Ishikawa (cell line): ENCODE results near the gene RAPGEF4.

Experiments
- CEBPB ChIP-seq: IDR thresholded peaks from 2 replicates; pipeline ENCODE4 v1.6.1; 2012
- CREB1 ChIP-seq: IDR thresholded peaks from 2 replicates; pipeline ENCODE4 v1.6.1; 2012; ENCODE audit warnings: low read depth
- EGR1 ChIP-seq: IDR thresholded peaks from 2 replicates; pipeline ENCODE4 v1.6.1; 2012
- EP300 ChIP-seq: IDR thresholded peaks from 2 replicates; pipeline ENCODE4 v1.6.1; 2012; ENCODE audit warnings: borderline replicate concordance
- FOXM1 ChIP-seq: IDR thresholded peaks from 2 replicates; pipeline ENCODE4 v1.6.1; 2012; ENCODE audit warnings: low read depth, borderline replicate concordance
- NFIC ChIP-seq: IDR thresholded peaks from 2 replicates; pipeline ENCODE4 v1.6.1; 2012
- RAD21 ChIP-seq: IDR thresholded peaks from 2 replicates; pipeline ENCODE4 v1.6.1; 2012; ENCODE audit warnings: low read depth
- TAF1 ChIP-seq: IDR thresholded peaks from 2 replicates; pipeline ENCODE4 v1.6.1; 2012; ENCODE audit warnings: low read depth, mild to moderate bottlenecking
- TCF12 ChIP-seq: IDR thresholded peaks from 2 replicates; pipeline ENCODE4 v1.6.1; 2012; ENCODE audit warnings: low read depth
- TEAD4 ChIP-seq: IDR thresholded peaks from 2 replicates; pipeline ENCODE4 v1.6.1; 2012
- YY1 ChIP-seq: IDR thresholded peaks from 2 replicates; pipeline ENCODE4 v1.6.1; 2012; ENCODE audit warnings: low read depth
- ZBTB7A ChIP-seq: IDR thresholded peaks from 2 replicates; pipeline ENCODE4 v1.6.1; 2012; ENCODE audit warnings: low read depth
- TF ChIP-seq, protein P1 (sequence below): IDR thresholded peaks from 2 replicates; pipeline ENCODE4 v1.6.1; 2012; ENCODE audit warnings: low read depth, mild to moderate bottlenecking
- TF ChIP-seq, protein P2 (sequence below): IDR thresholded peaks from 2 replicates; pipeline ENCODE4 v1.6.1; 2012
- TF ChIP-seq, protein P3 (sequence below): IDR thresholded peaks from 2 replicates; pipeline ENCODE4 v1.6.1; 2012

RAPGEF4 gene

DNA sequence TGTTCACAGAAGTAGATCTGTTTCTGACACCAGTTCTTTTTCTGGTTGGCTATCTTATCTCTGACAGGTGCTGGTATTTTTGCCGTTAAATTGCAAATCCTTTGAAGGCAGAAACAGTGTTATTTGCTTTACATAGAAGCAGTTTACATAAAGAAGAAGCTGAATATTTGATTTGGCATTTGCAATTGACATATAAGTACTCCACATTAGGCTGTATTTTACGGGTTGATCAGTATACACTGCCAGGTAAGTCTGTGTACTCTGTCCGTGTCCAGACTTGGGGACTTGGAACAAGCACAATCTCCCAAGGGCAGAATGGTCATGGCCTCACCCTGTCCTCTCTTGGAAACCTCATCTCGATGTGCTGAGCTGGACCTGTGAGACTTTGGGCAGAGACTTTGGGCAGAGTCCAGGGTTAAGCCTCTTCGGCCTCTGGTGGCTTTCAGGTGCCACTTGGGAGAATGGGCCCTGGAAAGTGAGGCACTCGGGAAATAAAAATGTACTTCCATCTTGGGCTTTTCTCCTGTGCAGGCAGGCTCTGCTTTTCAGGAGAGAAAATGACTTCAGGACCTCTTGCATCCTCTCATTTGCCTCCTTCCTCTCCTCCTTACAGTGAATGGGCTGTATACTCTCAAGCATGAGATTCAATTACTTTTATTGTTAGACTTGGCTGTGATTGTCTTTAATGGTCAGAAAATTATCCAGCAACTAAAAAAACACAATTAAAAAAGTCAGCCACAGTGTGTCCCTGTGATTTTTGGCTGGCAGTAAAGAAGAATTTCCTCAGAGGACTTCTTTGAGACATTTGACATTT lies 108.5 kb downstream of the RAPGEF4 start:
- TF ChIP-seq YY1: no peak
- TF ChIP-seq TAF1: no peak
- no peak for TF ChIP-seq RAD21
- TF ChIP-seq, protein P1, sequence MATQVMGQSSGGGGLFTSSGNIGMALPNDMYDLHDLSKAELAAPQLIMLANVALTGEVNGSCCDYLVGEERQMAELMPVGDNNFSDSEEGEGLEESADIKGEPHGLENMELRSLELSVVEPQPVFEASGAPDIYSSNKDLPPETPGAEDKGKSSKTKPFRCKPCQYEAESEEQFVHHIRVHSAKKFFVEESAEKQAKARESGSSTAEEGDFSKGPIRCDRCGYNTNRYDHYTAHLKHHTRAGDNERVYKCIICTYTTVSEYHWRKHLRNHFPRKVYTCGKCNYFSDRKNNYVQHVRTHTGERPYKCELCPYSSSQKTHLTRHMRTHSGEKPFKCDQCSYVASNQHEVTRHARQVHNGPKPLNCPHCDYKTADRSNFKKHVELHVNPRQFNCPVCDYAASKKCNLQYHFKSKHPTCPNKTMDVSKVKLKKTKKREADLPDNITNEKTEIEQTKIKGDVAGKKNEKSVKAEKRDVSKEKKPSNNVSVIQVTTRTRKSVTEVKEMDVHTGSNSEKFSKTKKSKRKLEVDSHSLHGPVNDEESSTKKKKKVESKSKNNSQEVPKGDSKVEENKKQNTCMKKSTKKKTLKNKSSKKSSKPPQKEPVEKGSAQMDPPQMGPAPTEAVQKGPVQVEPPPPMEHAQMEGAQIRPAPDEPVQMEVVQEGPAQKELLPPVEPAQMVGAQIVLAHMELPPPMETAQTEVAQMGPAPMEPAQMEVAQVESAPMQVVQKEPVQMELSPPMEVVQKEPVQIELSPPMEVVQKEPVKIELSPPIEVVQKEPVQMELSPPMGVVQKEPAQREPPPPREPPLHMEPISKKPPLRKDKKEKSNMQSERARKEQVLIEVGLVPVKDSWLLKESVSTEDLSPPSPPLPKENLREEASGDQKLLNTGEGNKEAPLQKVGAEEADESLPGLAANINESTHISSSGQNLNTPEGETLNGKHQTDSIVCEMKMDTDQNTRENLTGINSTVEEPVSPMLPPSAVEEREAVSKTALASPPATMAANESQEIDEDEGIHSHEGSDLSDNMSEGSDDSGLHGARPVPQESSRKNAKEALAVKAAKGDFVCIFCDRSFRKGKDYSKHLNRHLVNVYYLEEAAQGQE: no peak
- TF ChIP-seq TEAD4: no peak
- TF ChIP-seq NFIC: no peak
- no peak for TF ChIP-seq CEBPB
- TF ChIP-seq, protein P2, sequence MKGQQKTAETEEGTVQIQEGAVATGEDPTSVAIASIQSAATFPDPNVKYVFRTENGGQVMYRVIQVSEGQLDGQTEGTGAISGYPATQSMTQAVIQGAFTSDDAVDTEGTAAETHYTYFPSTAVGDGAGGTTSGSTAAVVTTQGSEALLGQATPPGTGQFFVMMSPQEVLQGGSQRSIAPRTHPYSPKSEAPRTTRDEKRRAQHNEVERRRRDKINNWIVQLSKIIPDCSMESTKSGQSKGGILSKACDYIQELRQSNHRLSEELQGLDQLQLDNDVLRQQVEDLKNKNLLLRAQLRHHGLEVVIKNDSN: no peak
- no peak for TF ChIP-seq FOXM1
- TF ChIP-seq ZBTB7A: no peak
- no peak for TF ChIP-seq EGR1
- no peak for TF ChIP-seq EP300

DNA sequence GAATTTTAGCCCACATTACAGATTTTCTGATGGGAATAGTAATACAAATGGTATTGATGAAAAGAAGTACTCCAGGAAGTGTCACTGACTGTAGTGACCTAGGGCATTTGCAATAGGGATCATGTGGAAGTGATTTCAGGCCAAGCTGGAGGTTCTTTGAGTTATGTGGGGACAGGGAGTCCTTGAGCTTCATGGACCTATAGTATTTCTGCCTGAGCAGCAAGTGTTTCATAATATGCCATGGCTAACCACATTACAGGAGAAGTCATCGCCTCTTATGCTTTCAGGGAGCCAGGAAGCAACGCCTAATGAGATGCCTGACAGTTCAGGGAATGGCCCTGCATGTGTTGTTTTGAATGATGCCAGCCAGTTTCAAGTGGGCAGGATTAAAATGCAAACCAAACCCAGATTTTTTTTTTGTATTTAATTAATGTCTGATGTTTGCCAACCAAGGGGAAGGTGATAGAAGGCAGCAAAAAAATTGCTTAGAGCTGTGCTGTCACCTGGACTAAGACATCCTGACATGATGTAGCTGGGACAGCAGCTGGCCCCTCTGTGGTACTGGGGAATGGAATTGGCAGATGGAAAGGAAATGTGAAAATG lies 109.5 kb downstream of the RAPGEF4 start:
- no peak for TF ChIP-seq CEBPB
- TF ChIP-seq TEAD4: no peak
- TF ChIP-seq, protein P3, sequence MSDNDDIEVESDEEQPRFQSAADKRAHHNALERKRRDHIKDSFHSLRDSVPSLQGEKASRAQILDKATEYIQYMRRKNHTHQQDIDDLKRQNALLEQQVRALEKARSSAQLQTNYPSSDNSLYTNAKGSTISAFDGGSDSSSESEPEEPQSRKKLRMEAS: no peak
- TF ChIP-seq, protein P2: no peak
- TF ChIP-seq, protein P1: no peak
- no peak for TF ChIP-seq TCF12
- no peak for TF ChIP-seq YY1
- no peak for TF ChIP-seq ZBTB7A
- TF ChIP-seq TAF1: no peak
- no peak for TF ChIP-seq RAD21
- TF ChIP-seq NFIC: no peak
- no peak for TF ChIP-seq FOXM1
- TF ChIP-seq EP300: no peak
- no peak for TF ChIP-seq EGR1
- no peak for TF ChIP-seq CREB1

DNA sequence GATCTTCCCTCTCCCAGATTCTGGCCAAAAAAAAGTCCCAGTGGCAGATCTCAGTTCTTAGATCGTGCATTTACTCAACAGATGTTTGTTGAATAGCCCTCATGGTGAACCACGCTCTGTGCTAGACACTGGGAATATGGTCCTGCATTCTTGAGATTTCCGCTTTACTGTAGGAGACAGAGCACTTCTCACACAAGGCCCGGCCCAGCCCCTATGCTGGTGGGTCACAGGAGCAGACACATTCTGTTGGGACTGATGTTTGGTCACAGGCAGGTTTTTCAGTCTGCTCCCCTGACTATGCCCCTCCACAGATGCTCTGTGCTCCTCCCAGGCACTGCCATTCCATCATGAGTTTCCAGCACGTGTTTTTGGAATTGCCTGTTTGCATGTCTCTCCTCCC lies 110.9 kb downstream of the RAPGEF4 start:
- TF ChIP-seq, protein P3: no peak
- TF ChIP-seq TAF1: no peak
- no peak for TF ChIP-seq TCF12
- TF ChIP-seq CEBPB: no peak
- TF ChIP-seq, protein P1: no peak

DNA sequence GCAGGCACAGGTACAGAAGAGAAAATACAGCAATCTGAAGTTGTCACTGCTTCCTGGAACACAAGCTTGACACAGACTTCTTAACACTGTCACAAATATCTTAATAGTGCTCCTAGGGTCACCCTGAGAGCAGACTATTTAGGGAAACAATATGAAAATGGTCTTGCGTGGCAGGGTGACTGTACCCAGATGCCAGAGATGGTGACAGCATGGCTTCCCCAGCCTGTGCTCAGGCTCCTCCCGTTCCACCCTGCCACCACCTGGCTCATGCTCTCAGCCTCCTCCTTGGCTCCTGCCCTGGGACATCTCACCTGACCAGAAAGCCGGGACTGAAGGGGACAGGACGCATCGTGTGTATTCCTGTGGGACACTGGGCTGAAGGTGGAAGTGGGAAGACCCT lies 111.5 kb downstream of the RAPGEF4 start:
- TF ChIP-seq EGR1 (no peak), YY1 (no peak), FOXM1 (no peak), TCF12 (no peak), NFIC (no peak), TAF1 (no peak), ZBTB7A (no peak), CREB1 (no peak), TEAD4 (no peak), EP300 (no peak), RAD21 (no peak), CEBPB (no peak)
- TF ChIP-seq, protein P3: no peak
- TF ChIP-seq, protein P1: no peak
- TF ChIP-seq, protein P2: no peak
